NB4 (cell line): Measurements from ENCODE around the gene PTGER1.
"Not testable (repeated sequence)": the region's sequence is repeated elsewhere in the genome, so short reads cannot be mapped to it uniquely, and the experiment has no call there.

ENCODE experiments used
- DNase-seq: peaks from one replicate; pipeline ENCODE4 v3.0.0; 2010; ENCODE audit warnings: low read depth
- H3K4me3 ChIP-seq: one replicate; pipeline ENCODE4 v1.5.1; 2011; ENCODE audit warnings: mild to moderate bottlenecking, low read depth, low read length, moderate library complexity
- MAX ChIP-seq: IDR thresholded peaks from 2 replicates; pipeline ENCODE4 v1.6.1; 2011; ENCODE audit warnings: low read depth, low read length
- MYC ChIP-seq: IDR thresholded peaks from 2 replicates; pipeline ENCODE4 v1.6.1; 2011; ENCODE audit warnings: low read depth, low read length
- POLR2A ChIP-seq: IDR thresholded peaks from 2 replicates; pipeline ENCODE4 v1.6.1; 2011; ENCODE audit warnings: mild to moderate bottlenecking; ENCODE audit not compliant: insufficient read length; ENCODE audit errors: extremely low read depth
- TF ChIP-seq, protein P1 (sequence below): IDR thresholded peaks from one replicate; pipeline ENCODE4 v1.5.1; 2012; ENCODE audit warnings: low read depth, low read length

The PTGER1 gene

DNA sequence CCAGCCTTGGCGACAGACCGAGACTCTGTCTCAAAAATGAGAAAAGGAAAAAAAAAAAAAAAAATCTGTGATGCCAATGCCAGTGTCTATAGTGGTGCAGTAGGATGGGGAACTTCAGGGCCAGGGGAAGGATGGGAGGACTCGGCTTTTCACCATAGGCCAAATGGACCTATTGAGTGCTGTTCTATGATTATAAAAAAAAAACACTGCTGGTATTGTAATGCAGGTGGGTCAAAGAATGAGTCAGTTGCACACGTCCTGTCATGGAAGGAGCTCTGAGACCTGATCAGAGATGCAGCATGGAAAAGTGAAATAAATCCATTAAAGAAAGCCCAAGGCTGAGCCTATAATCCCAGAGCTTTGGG, 36.1 kb upstream of the PTGER1 start:
- no peak for DNase-seq
- TF ChIP-seq MAX (no peak), MYC (no peak), POLR2A (no peak)
- TF ChIP-seq, protein P1, sequence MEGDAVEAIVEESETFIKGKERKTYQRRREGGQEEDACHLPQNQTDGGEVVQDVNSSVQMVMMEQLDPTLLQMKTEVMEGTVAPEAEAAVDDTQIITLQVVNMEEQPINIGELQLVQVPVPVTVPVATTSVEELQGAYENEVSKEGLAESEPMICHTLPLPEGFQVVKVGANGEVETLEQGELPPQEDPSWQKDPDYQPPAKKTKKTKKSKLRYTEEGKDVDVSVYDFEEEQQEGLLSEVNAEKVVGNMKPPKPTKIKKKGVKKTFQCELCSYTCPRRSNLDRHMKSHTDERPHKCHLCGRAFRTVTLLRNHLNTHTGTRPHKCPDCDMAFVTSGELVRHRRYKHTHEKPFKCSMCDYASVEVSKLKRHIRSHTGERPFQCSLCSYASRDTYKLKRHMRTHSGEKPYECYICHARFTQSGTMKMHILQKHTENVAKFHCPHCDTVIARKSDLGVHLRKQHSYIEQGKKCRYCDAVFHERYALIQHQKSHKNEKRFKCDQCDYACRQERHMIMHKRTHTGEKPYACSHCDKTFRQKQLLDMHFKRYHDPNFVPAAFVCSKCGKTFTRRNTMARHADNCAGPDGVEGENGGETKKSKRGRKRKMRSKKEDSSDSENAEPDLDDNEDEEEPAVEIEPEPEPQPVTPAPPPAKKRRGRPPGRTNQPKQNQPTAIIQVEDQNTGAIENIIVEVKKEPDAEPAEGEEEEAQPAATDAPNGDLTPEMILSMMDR, result no peak
- no peak overlapping the region for H3K4me3 ChIP-seq

DNA sequence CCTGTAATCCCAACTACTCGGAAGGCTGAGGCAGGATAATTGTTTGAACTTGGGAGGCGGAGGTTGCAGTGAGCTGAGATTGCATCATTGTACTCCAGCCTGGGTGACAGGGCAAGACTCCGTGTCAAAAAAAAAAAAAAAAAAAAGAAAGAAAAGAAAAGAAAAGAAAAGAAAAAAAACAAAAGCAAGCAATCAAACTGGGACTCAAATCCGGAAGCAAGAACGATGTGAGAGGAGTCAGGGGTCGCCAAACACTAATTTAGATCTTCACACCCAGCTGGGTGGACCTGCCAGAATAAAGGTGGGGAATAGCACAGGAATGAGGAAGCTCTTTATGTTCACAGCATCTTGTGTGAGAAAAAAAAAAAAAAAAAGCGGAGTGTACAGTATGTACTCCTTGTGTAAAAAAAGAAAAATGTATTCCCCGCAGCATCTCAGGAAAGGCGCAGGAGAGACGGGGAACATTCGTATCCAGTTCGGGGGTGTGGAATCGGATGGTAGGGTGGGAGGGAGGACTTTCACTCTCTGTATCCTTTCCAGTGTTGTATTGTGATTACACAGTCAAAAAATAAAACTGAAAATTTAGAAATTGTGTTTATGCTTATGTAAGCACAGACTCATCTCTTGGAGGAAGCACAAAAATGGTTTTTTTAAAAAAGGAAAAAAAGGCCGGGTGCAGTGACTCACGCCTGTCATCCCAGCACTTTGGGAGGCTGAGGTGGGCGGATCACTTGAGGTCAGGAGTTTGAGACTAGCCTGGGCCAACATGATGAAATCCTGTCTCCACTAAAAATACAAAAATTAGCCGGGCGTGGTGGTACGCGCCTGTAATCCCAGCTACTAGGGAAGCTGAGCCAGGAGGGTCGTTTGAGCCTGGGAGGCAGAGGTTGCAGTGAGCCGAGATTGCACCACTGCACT, 35.4 kb upstream of the PTGER1 start:
- H3K4me3 ChIP-seq, result no peak overlapping the region
- DNase-seq, result peak; percentile 60
- TF ChIP-seq, protein P1, result no peak
- TF ChIP-seq POLR2A (no peak), MYC (no peak), MAX (no peak)

DNA sequence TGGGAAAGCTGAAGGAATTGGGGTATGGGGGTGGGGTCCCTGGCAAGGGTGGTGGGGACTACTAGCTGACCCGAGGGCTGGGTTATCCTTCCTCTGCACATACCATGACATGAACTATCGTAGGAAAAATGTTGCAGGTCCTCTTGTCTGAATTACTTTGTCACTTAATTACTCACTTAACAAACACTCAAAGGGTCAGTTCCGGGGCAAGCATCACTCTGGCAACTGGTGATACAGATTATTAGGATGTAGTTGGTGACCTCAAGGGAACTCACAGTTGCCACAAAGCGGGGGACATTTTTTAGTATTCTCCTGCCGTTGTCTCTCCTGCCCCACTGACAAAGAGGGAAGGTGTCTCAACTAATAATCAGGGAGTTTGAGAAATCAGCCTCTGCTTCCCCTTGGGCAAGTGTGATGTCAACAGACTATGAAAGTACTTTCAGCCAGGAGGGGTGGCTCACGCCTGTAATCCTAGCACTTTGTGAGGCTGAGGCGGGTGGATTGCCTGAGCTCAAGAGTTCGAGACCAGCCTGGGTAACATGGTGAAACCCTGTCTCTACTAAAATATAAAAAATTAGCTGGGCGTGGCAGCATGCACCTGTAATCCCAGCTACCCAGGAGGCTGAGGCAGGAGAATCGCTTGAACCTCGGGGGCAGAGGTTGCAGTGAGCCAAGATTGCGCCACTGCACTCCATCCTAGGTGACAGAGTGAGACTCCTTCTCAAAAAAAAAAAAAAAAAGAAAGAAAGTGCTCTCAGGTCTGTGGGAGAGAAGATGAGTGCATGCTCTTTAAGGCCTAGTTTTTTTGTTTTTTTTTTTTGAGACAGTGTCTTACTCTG, 32.8 kb upstream of the PTGER1 start:
- no peak overlapping the region for H3K4me3 ChIP-seq
- DNase-seq, result no peak
- no peak for TF ChIP-seq POLR2A
- TF ChIP-seq, protein P1, result no peak
- TF ChIP-seq MAX, result no peak
- TF ChIP-seq MYC, result no peak

GRCh38 chr19:14505488-14506239, 30.5 kb upstream of the PTGER1 start:
- peak; percentile 58 for DNase-seq
- TF ChIP-seq, protein P1, result peak; percentile 77
- no peak for TF ChIP-seq MAX
- no peak for TF ChIP-seq POLR2A
- no peak overlapping the region for H3K4me3 ChIP-seq

- DNase-seq, H3K4me3 ChIP-seq: not testable (repeated sequence)
These were observed 29.4 kb upstream of the PTGER1 start for GRCh38 chr19:14504575-14504974.

- H3K4me3 ChIP-seq, result no peak overlapping the region
- DNase-seq, result no peak
- TF ChIP-seq MAX (no peak), POLR2A (no peak), MYC (no peak)
- TF ChIP-seq, protein P1, result no peak
These were observed 28.1 kb upstream of the PTGER1 start for GRCh38 chr19:14503285-14503684.
